PC-3 (cell line): ENCODE data around the gene POLDIP3.

ENCODE experiments used
- CTCF ChIP-seq: fragments of 300-600 bp; sonication (generic); conservative IDR thresholded peaks from 2 replicates; pipeline ENCODE4 v1.5.1; 2017; ENCODE audit warnings: antibody characterized with exemption, low read depth, mild to moderate bottlenecking, low read length
- EZH2 ChIP-seq: fragments of 300-600 bp; sonication (generic); IDR thresholded peaks from one replicate; pipeline ENCODE4 v1.6.1; 2017; ENCODE audit warnings: antibody characterized with exemption, mild to moderate bottlenecking, low read length; ENCODE audit not compliant: unreplicated experiment
- EZH2phosphoT487 ChIP-seq: fragments of 300-600 bp; sonication (generic); IDR thresholded peaks from 2 replicates; pipeline ENCODE4 v1.6.1; 2018; ENCODE audit warnings: mild to moderate bottlenecking, antibody characterized with exemption, low read length, borderline replicate concordance

GRCh38 chr22:42608823-42609361, 5.8 kb downstream of the POLDIP3 start:
- TF ChIP-seq CTCF (no peak), EZH2 (no peak), EZH2phosphoT487 (no peak)
